PFSK-1 (cell line): ENCODE data around the gene KRTAP9-2.
"Not testable (repeated sequence)": the region's sequence is repeated elsewhere in the genome, so short reads cannot be mapped to it uniquely, and the experiment has no call there.

Experiments used
- POLR2AphosphoS5 ChIP-seq: IDR thresholded peaks from 2 replicates; pipeline ENCODE4 v1.6.1; 2012; ENCODE audit warnings: low read depth, mild to moderate bottlenecking, control low read depth, low read length, moderate library complexity
- SIN3A ChIP-seq: IDR thresholded peaks from 2 replicates; pipeline ENCODE4 v1.6.1; 2012; ENCODE audit warnings: mild to moderate bottlenecking, low read length, moderate library complexity, borderline replicate concordance; ENCODE audit not compliant: insufficient read depth
- TAF1 ChIP-seq: IDR thresholded peaks from 2 replicates; pipeline ENCODE4 v1.6.1; 2012; ENCODE audit warnings: low read length, control low read depth, borderline replicate concordance; ENCODE audit not compliant: insufficient read depth
- TF ChIP-seq, protein P1 (sequence below), 2 experiments: IDR thresholded peaks; 2 replicates each; pipeline versions ENCODE4 v1.6.1 to v1.8.0; 2011 to 2012; ENCODE audit warnings: low read depth in 2 of 2, low read length in 2 of 2, control low read depth in 1 of 2, inconsistent platforms in 1 of 2, mild to moderate bottlenecking in 1 of 2, moderate library complexity in 1 of 2; ENCODE audit not compliant: insufficient read depth in 1 of 2

DNA sequence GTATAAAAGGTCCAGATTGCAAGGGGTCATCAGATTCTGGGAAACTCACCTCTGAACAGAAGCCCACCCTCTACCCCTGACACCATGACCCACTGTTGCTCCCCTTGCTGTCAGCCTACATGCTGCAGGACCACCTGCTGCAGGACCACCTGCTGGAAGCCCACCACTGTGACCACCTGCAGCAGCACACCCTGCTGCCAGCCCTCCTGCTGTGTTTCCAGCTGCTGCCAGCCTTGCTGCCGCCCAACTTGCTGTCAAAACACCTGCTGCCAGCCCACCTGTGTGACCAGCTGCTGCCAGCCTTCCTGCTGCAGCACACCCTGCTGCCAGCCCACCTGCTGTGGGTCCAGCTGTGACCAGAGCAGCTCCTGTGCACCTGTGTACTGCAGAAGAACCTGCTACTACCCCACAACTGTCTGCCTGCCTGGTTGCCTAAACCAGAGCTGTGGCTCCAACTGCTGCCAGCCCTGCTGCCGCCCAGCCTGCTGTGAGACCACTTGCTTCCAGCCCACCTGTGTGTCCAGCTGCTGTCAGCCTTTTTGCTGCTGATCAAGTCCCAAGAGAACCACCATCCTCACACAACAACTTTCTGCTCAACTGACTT, 23.3 kb downstream of the KRTAP9-2 start, which contains the start of gene KRTAP9-4:
- not testable (repeated sequence) for TF ChIP-seq TAF1, POLR2AphosphoS5, SIN3A
- TF ChIP-seq, protein P1, sequence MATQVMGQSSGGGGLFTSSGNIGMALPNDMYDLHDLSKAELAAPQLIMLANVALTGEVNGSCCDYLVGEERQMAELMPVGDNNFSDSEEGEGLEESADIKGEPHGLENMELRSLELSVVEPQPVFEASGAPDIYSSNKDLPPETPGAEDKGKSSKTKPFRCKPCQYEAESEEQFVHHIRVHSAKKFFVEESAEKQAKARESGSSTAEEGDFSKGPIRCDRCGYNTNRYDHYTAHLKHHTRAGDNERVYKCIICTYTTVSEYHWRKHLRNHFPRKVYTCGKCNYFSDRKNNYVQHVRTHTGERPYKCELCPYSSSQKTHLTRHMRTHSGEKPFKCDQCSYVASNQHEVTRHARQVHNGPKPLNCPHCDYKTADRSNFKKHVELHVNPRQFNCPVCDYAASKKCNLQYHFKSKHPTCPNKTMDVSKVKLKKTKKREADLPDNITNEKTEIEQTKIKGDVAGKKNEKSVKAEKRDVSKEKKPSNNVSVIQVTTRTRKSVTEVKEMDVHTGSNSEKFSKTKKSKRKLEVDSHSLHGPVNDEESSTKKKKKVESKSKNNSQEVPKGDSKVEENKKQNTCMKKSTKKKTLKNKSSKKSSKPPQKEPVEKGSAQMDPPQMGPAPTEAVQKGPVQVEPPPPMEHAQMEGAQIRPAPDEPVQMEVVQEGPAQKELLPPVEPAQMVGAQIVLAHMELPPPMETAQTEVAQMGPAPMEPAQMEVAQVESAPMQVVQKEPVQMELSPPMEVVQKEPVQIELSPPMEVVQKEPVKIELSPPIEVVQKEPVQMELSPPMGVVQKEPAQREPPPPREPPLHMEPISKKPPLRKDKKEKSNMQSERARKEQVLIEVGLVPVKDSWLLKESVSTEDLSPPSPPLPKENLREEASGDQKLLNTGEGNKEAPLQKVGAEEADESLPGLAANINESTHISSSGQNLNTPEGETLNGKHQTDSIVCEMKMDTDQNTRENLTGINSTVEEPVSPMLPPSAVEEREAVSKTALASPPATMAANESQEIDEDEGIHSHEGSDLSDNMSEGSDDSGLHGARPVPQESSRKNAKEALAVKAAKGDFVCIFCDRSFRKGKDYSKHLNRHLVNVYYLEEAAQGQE (IDR thresholded peaks at IDR 0.05; ENCODE audit: insufficient read depth in 1 of 2, low read depth in 2 of 2, low read length in 2 of 2) = not testable (repeated sequence)
